H1 (cell line): ENCODE results near the gene TMEM38A. TPM values are rescaled to one million over a fixed set of nuclear protein-coding genes. Genes with fewer than 3 reads are reported as not detected.

ENCODE experiments used
- CTCF ChIA-PET: fragments of 300-600 bp; sonication (Branson Sonifier 250); formaldehyde crosslinking; loops from one replicate; lab custom pipeline; 2021; ENCODE audit not compliant: partially characterized antibody; lab: Charles Lee
- POLR2A ChIA-PET: fragments of 300-600 bp; sonication (Branson Sonifier 250); formaldehyde crosslinking; loops from one replicate; lab custom pipeline; 2021; ENCODE audit warnings: inconsistent platforms; ENCODE audit not compliant: partially characterized antibody; lab: Charles Lee
- DNase-seq, 2 experiments: peaks; one replicate each; pipeline versions ENCODE4 v3.0.0 to v3.0.0-alpha.2; 2010 to 2022; ENCODE audit warnings: low spot score in 2 of 2, low read depth in 1 of 2, mixed read lengths in 1 of 2
- FAIRE-seq: peaks from 2 replicates; lab custom pipeline; 2011; peaks lifted over from hg19 to GRCh38; lab: Jason Lieb, UNC
- H2AFZ ChIP-seq: 2 replicates; pipeline ENCODE4 v1.8.1; 2012; ENCODE audit warnings: low read length, inconsistent platforms
- H2AK5ac ChIP-seq: 2 replicates; pipeline ENCODE4 v1.6.1; 2013; ENCODE audit warnings: low read depth, low read length
- H2BK120ac ChIP-seq: replicated peaks from 2 replicates; pipeline ENCODE3; 2013; ENCODE audit warnings: low read depth, low read length, inconsistent platforms
- H2BK12ac ChIP-seq: 2 replicates; pipeline ENCODE4 v1.6.1; 2013; ENCODE audit warnings: low read depth, low read length
- H2BK15ac ChIP-seq: 2 replicates; pipeline ENCODE4 v1.6.1; 2013; ENCODE audit warnings: low read length
- H2BK20ac ChIP-seq: 2 replicates; pipeline ENCODE4 v1.6.1; 2013; ENCODE audit warnings: low read length
- H2BK5ac ChIP-seq: 2 replicates; pipeline ENCODE4 v1.6.1; 2013; ENCODE audit warnings: low read depth, low read length
- H3K14ac ChIP-seq: 2 replicates; pipeline ENCODE4 v1.6.1; 2013; ENCODE audit warnings: inconsistent platforms; ENCODE audit not compliant: insufficient read length
- H3K18ac ChIP-seq: 2 replicates; pipeline ENCODE4 v1.6.1; 2013; ENCODE audit warnings: low read length; ENCODE audit errors: extremely low read depth
- H3K23ac ChIP-seq: 2 replicates; pipeline ENCODE4 v1.6.1; 2013; ENCODE audit warnings: inconsistent platforms; ENCODE audit not compliant: insufficient read length
- H3K23me2 ChIP-seq: 2 replicates; pipeline ENCODE4 v1.6.1; 2013; ENCODE audit warnings: low read depth, low read length
- H3K27ac ChIP-seq: 2 replicates; pipeline ENCODE4 v1.6.1; 2011; ENCODE audit warnings: low read depth, low read length, inconsistent platforms
- H3K27me3 ChIP-seq, 4 experiments: replicated peaks in 1 of 4; 1 replicate in 1 of 4; 2 replicates in 3 of 4; pipeline versions ENCODE4 v1.6.1 to v1.8.1; 2011 to 2013; ENCODE audit warnings: low read length in 3 of 4, mild to moderate bottlenecking in 3 of 4, inconsistent platforms in 2 of 4, mixed read lengths in 2 of 4, moderate library complexity in 1 of 4; ENCODE audit not compliant: control insufficient read depth in 3 of 4, insufficient read depth in 3 of 4; ENCODE audit errors: extremely low read depth in 1 of 4
- H3K36me3 ChIP-seq, 4 experiments: 2 replicates each; pipeline versions ENCODE4 v1.6.1 to v1.8.1; 2011 to 2013; ENCODE audit warnings: mild to moderate bottlenecking in 4 of 4, low read length in 3 of 4, moderate library complexity in 2 of 4, control low read depth in 1 of 4, inconsistent platforms in 1 of 4; ENCODE audit not compliant: insufficient read depth in 4 of 4, control insufficient read depth in 2 of 4
- H3K4ac ChIP-seq: replicated peaks from 2 replicates; pipeline ENCODE3; 2013; ENCODE audit warnings: low read length, low read depth, mixed read lengths, inconsistent platforms; ENCODE audit not compliant: insufficient read length
- H3K4me1 ChIP-seq, 4 experiments: replicated peaks in 1 of 4; 1 replicate in 1 of 4; 2 replicates in 3 of 4; pipeline versions ENCODE4 v1.6.1 to v1.8.1; 2011 to 2013; ENCODE audit warnings: low read length in 3 of 4, inconsistent platforms in 2 of 4, mixed read lengths in 1 of 4; ENCODE audit not compliant: insufficient read depth in 4 of 4, control insufficient read depth in 3 of 4
- H3K4me2 ChIP-seq, 2 experiments: 2 replicates each; pipeline versions ENCODE4 v1.6.1 to v1.8.1; 2011 to 2013; ENCODE audit warnings: low read depth in 2 of 2, low read length in 2 of 2, control low read depth in 1 of 2, inconsistent platforms in 1 of 2, mild to moderate bottlenecking in 1 of 2; ENCODE audit not compliant: insufficient read depth in 1 of 2
- H3K4me3 ChIP-seq, 4 experiments: fragments of 200-600, 300-600 bp in 1 of 4; sonication (generic), shearing (Covaris generic), sonication (Bioruptor Twin) in 1 of 4; 2 replicates each; pipeline versions ENCODE4 v1.5.1 to v1.8.1; 2011 to 2016; ENCODE audit warnings: low read length in 4 of 4, low read depth in 3 of 4, control low read depth in 2 of 4, inconsistent platforms in 2 of 4, mild to moderate bottlenecking in 2 of 4, mixed read lengths in 1 of 4, moderate library complexity in 1 of 4; ENCODE audit not compliant: insufficient read depth in 2 of 4; ENCODE audit errors: extremely low read depth in 1 of 4
- H3K56ac ChIP-seq: replicated peaks from 2 replicates; pipeline ENCODE3; 2013; ENCODE audit warnings: low read depth, mild to moderate bottlenecking, mixed read lengths, low read length, inconsistent platforms; ENCODE audit not compliant: insufficient read length
- H3K79me1 ChIP-seq: 2 replicates; pipeline ENCODE4 v1.6.1; 2013; ENCODE audit warnings: low read depth, low read length, control low read depth
- H3K79me2 ChIP-seq, 2 experiments: 2 replicates each; pipeline versions ENCODE4 v1.6.1 to v1.8.1; 2012 to 2013; ENCODE audit warnings: low read length in 2 of 2, mild to moderate bottlenecking in 2 of 2, inconsistent platforms in 1 of 2; ENCODE audit not compliant: insufficient read depth in 2 of 2, control insufficient read depth in 1 of 2
- H3K9ac ChIP-seq, 4 experiments: replicated peaks in 1 of 4; 1 replicate in 1 of 4; 2 replicates in 3 of 4; pipeline versions ENCODE4 v1.6.1 to v1.8.1; 2011 to 2013; ENCODE audit warnings: low read depth in 3 of 4, low read length in 3 of 4, control low read depth in 2 of 4, mild to moderate bottlenecking in 2 of 4, moderate library complexity in 2 of 4, inconsistent platforms in 1 of 4; ENCODE audit errors: extremely low read depth in 1 of 4
- H3K9me3 ChIP-seq, 2 experiments: 2 replicates each; pipeline versions ENCODE4 v1.6.1 to v1.8.1; 2012 to 2013; ENCODE audit warnings: mild to moderate bottlenecking in 2 of 2, moderate library complexity in 2 of 2, control low read depth in 1 of 2, inconsistent platforms in 1 of 2, low read depth in 1 of 2, low read length in 1 of 2, mixed read lengths in 1 of 2; ENCODE audit not compliant: insufficient read depth in 2 of 2
- H4K20me1 ChIP-seq, 2 experiments: replicated peaks in 1 of 2; 2 replicates each; pipeline versions ENCODE3 to v1.8.1; 2011 to 2013; ENCODE audit warnings: inconsistent platforms in 2 of 2, low read length in 2 of 2, mild to moderate bottlenecking in 1 of 2; ENCODE audit not compliant: insufficient read depth in 2 of 2, control insufficient read depth in 1 of 2
- H4K5ac ChIP-seq: 2 replicates; pipeline ENCODE4 v1.6.1; 2013; ENCODE audit warnings: low read length, low read depth, mixed read lengths, inconsistent platforms; ENCODE audit not compliant: insufficient read length
- H4K8ac ChIP-seq: 2 replicates; pipeline ENCODE4 v1.8.0; 2013; ENCODE audit warnings: mild to moderate bottlenecking, moderate library complexity, low read length, inconsistent platforms; ENCODE audit not compliant: insufficient read depth; ENCODE audit errors: extremely low read depth
- H4K91ac ChIP-seq: replicated peaks from 2 replicates; pipeline ENCODE3; 2013; ENCODE audit warnings: low read length, mixed read lengths, inconsistent platforms; ENCODE audit not compliant: insufficient read length
- CEBPB ChIP-seq: IDR thresholded peaks from 2 replicates; pipeline ENCODE4 v1.6.1; 2012; ENCODE audit warnings: low read depth, low read length
- JUN ChIP-seq: IDR thresholded peaks from 2 replicates; pipeline ENCODE4 v1.6.1; 2011; ENCODE audit warnings: low read depth, mild to moderate bottlenecking, improper control_type of control experiment, low read length
- SIN3A ChIP-seq, 2 experiments: IDR thresholded peaks in 1 of 2; conservative IDR thresholded peaks in 1 of 2; 2 replicates each; pipeline ENCODE4 v1.6.1; 2011 to 2012; ENCODE audit warnings: low read length in 2 of 2, improper control_type of control experiment in 1 of 2, low read depth in 1 of 2, mild to moderate bottlenecking in 1 of 2
- SIX5 ChIP-seq: IDR thresholded peaks from 2 replicates; pipeline ENCODE4 v1.6.1; 2011; ENCODE audit warnings: mild to moderate bottlenecking, low read depth, low read length
- TAF1 ChIP-seq: IDR thresholded peaks from 2 replicates; pipeline ENCODE4 v1.6.1; 2011; ENCODE audit warnings: mild to moderate bottlenecking, low read depth, low read length
- WGBS, 2 experiments: shearing (Covaris generic) in 1 of 2; methylation state at CpG; one replicate each; pipeline versions ENCODE4 v1.1.6 to v1.1.7; 2013 to 2015; ENCODE audit warnings: low lambda C conversion rate in 2 of 2, mixed read lengths in 2 of 2, inconsistent platforms in 1 of 2, low coverage in 1 of 2, missing lambda C conversion rate in 1 of 2; ENCODE audit not compliant: insufficient replicate concordance in 2 of 2, insufficient coverage in 1 of 2, insufficient read length in 1 of 2; ENCODE audit errors: extremely low coverage in 1 of 2, missing lambda C conversion rate in 1 of 2; 5-methylcytosine and 5-hydroxymethylcytosine counted together
- polyA plus RNA-seq, 7 experiments: library from polyadenylated mRNA; depleted of rRNA in 3 of 7; stranded (reverse) in 5 of 7; unstranded in 2 of 7; fragments of >200 nt in 5 of 7; fragments of 200-250 nt in 2 of 7; gene quantifications; 1 replicate in 5 of 7; 2 replicates in 1 of 7; 4 replicates in 1 of 7; pipeline versions ENCODE4 v1.2.1 to v1.2.3, GENCODE V29; 2011 to 2013; ENCODE audit warnings: missing spikeins in 2 of 7, mixed read lengths in 2 of 7
- total RNA-seq: library from RNA; stranded (reverse); fragmentation: NEBNext Ultra II Directional; extraction: Animal tissue kit (Norgen Biotek cat#: 25700); gene quantifications from 2 replicates; pipeline ENCODE4 v1.2.1, GENCODE V29; 2021

Gene TMEM38A
- total and polyA plus RNA-seq, 2 of the 8 experiments (the other 6 are each of a cell fraction or from before 2014, with no cell fraction given) = 8.9 to 9.2 TPM

- Histone ChIP-seq H3K56ac (no peak overlapping the region), H2AK5ac (no peak overlapping the region), H3K4ac (no peak overlapping the region), H3K4me3 (no peak overlapping the region), H3K9me3 (no peaks in the 10 kb centered on the region), H2BK20ac (no peak overlapping the region), H3K36me3 (no peaks in the 10 kb centered on the region), H4K20me1 (no peaks in the 10 kb centered on the region), H3K27ac (no peak overlapping the region), H3K4me2 (no peak overlapping the region), H4K8ac (no peak overlapping the region), H3K23me2 (no peaks in the 10 kb centered on the region), H3K18ac (no peak overlapping the region), H3K79me1 (no peaks in the 10 kb centered on the region), H3K14ac (no peak overlapping the region), H3K9ac (no peak overlapping the region), H2BK15ac (no peak overlapping the region), H2BK5ac (no peak overlapping the region), H3K79me2 (no peaks in the 10 kb centered on the region), H3K4me1 (no peaks in the 10 kb centered on the region), H2BK120ac (no peak overlapping the region), H3K23ac (no peak overlapping the region), H2BK12ac (no peak overlapping the region), H3K27me3 (no peaks in the 10 kb centered on the region), H4K91ac (no peak overlapping the region), H2AFZ (no peak overlapping the region), H4K5ac (no peak overlapping the region)
- FAIRE-seq = no peak
- CTCF ChIA-PET = interaction anchor here (0.6 to 3.6 kb wide), 19 partner anchors 8 to 392 kb away, joined by 3 to 19 read pairs (median 4); no protein-coding TSS in a partner anchor
- TF ChIP-seq JUN (no peak), SIX5 (no peak), CEBPB (no peak), SIN3A (conservative IDR thresholded peaks at IDR 0.05 in 1 of 2, IDR thresholded peaks at IDR 0.05 in 1 of 2; ENCODE audit: low read depth in 1 of 2, low read length in 2 of 2) (no peak), TAF1 (no peak)
- no peak for DNase-seq
- POLR2A ChIA-PET = no interaction called here
- WGBS, 2 experiments = 91% methylated on average over 2 of the region's 3 CpGs; no CpG with 5 or more reads in 1 of the 2 experiments
These were observed 54.7 kb downstream of the TMEM38A start for GRCh38 chr19:16715611-16716010.
